Liver (tissue), 9 donors: ENCODE measurements around the gene ATP2B2. TPM values are rescaled to one million over a fixed set of nuclear protein-coding genes. Genes with fewer than 3 reads are reported as not detected.

Experiments used
- DNase-seq: peaks from one replicate; pipeline ENCODE4 v3.0.0-alpha.2; 2017; ENCODE audit warnings: low spot score
- H3K27ac ChIP-seq, 2 donors: one replicate each; pipeline ENCODE4 v1.7.0; 2013; ENCODE audit warnings: inconsistent platforms in 2 of 2, low read length in 2 of 2, control low read depth in 1 of 2, low read depth in 1 of 2, mild to moderate bottlenecking in 1 of 2
- H3K27me3 ChIP-seq, 4 donors: one replicate each; pipeline versions ENCODE4 v1.6.1 to v1.7.0; 2013; ENCODE audit warnings: low read length in 3 of 4, inconsistent platforms in 1 of 4, mild to moderate bottlenecking in 1 of 4, moderate library complexity in 1 of 4; ENCODE audit not compliant: control insufficient read depth in 4 of 4, insufficient read depth in 4 of 4
- H3K36me3 ChIP-seq, 4 donors: one replicate each; pipeline versions ENCODE4 v1.6.1 to v1.7.0; 2013; ENCODE audit warnings: low read length in 3 of 4, mild to moderate bottlenecking in 3 of 4, low read depth in 1 of 4, moderate library complexity in 1 of 4; ENCODE audit not compliant: control insufficient read depth in 4 of 4, insufficient read depth in 3 of 4
- H3K4me1 ChIP-seq, 4 donors: one replicate each; pipeline versions ENCODE4 v1.6.1 to v1.7.0; 2013; ENCODE audit warnings: low read length in 3 of 4, mild to moderate bottlenecking in 3 of 4, moderate library complexity in 1 of 4; ENCODE audit not compliant: control insufficient read depth in 4 of 4, insufficient read depth in 4 of 4
- H3K4me3 ChIP-seq, 3 donors: one replicate each; pipeline versions ENCODE4 v1.6.1 to v1.7.0; 2013; ENCODE audit warnings: low read length in 3 of 3, control low read depth in 1 of 3, low read depth in 1 of 3, mild to moderate bottlenecking in 1 of 3
- H3K9ac ChIP-seq, 2 donors: one replicate each; pipeline ENCODE4 v1.7.0; 2013; ENCODE audit warnings: low read length in 2 of 2, mild to moderate bottlenecking in 2 of 2, moderate library complexity in 2 of 2, control low read depth in 1 of 2, low read depth in 1 of 2
- H3K9me3 ChIP-seq, 4 donors: one replicate each; pipeline versions ENCODE4 v1.6.1 to v1.7.0; 2013; ENCODE audit warnings: low read length in 3 of 4; ENCODE audit not compliant: control insufficient read depth in 4 of 4
- ATF3 ChIP-seq: IDR thresholded peaks from 2 replicates; pipeline ENCODE4 v1.6.1; 2016; ENCODE audit warnings: antibody characterized with exemption
- CTCF ChIP-seq: fragments of 150-350 bp; IDR thresholded peaks from 2 replicates; pipeline ENCODE4 v1.5.1; 2017; ENCODE audit warnings: improper control_type of control experiment, low read depth, low read length; ENCODE audit not compliant: missing input control
- EGR1 ChIP-seq, 2 donors: IDR thresholded peaks; 2 replicates each; pipeline ENCODE4 v1.6.1; 2016 to 2018; ENCODE audit warnings: antibody characterized with exemption in 2 of 2, low read depth in 2 of 2
- FOXA1 ChIP-seq: IDR thresholded peaks from 2 replicates; pipeline ENCODE4 v1.6.1; 2016; ENCODE audit warnings: antibody characterized with exemption
- FOXA2 ChIP-seq: IDR thresholded peaks from 2 replicates; pipeline ENCODE4 v1.6.1; 2016; ENCODE audit warnings: antibody characterized with exemption
- GABPA ChIP-seq, 2 donors: IDR thresholded peaks in 1 of 2; conservative IDR thresholded peaks in 1 of 2; 2 replicates each; pipeline ENCODE4 v1.6.1; 2016; ENCODE audit warnings: antibody characterized with exemption in 2 of 2, mild to moderate bottlenecking in 1 of 2, moderate library complexity in 1 of 2
- HNF4A ChIP-seq, 2 donors: conservative IDR thresholded peaks; 2 replicates each; pipeline ENCODE4 v1.6.1; 2016; ENCODE audit warnings: antibody characterized with exemption in 2 of 2, mild to moderate bottlenecking in 2 of 2
- JUND ChIP-seq, 2 donors: IDR thresholded peaks; 2 replicates each; pipeline ENCODE4 v1.6.1; 2016; ENCODE audit warnings: antibody characterized with exemption in 2 of 2
- MAX ChIP-seq: IDR thresholded peaks from 2 replicates; pipeline ENCODE4 v1.6.1; 2016; ENCODE audit warnings: antibody characterized with exemption
- RAD21 ChIP-seq, 2 donors: IDR thresholded peaks; 2 replicates each; pipeline ENCODE4 v1.6.1; 2016; ENCODE audit warnings: antibody characterized with exemption in 2 of 2, mild to moderate bottlenecking in 2 of 2
- REST ChIP-seq: IDR thresholded peaks from 2 replicates; pipeline ENCODE4 v1.6.1; 2016; ENCODE audit warnings: antibody characterized with exemption, mild to moderate bottlenecking
- RXRA ChIP-seq, 2 donors: IDR thresholded peaks; 2 replicates each; pipeline ENCODE4 v1.6.1; 2017 to 2018; ENCODE audit warnings: antibody characterized with exemption in 2 of 2, mild to moderate bottlenecking in 1 of 2
- SP1 ChIP-seq: IDR thresholded peaks from 2 replicates; pipeline ENCODE4 v1.6.1; 2018; ENCODE audit warnings: antibody characterized with exemption, mild to moderate bottlenecking
- TAF1 ChIP-seq: conservative IDR thresholded peaks from 2 replicates; pipeline ENCODE4 v1.6.1; 2016; ENCODE audit warnings: antibody characterized with exemption, mild to moderate bottlenecking
- ZBTB33 ChIP-seq: IDR thresholded peaks from 2 replicates; pipeline ENCODE4 v1.6.1; 2016; ENCODE audit warnings: antibody characterized with exemption
- WGBS: extraction: QIAGEN DNeasy Blood & Tissue Kit; methylation state at CpG from one replicate; pipeline ENCODE4 v1.1.7; 2013; 5-methylcytosine and 5-hydroxymethylcytosine counted together
- polyA plus RNA-seq, 2 donors: library from polyadenylated mRNA; stranded (reverse) in 1 of 2; unstranded in 1 of 2; fragments of 200-250 nt in 1 of 2; fragments of >200 nt in 1 of 2; fragmentation: Nextera tagmentation in 1 of 2; extraction: Ambion mirVana in 1 of 2; gene quantifications; one replicate each; pipeline versions ENCODE4 v1.2.1 to v1.2.3, GENCODE V29; 2013 to 2015
- total RNA-seq, 2 donors: library from RNA; depleted of rRNA; stranded (reverse); fragments of >200 nt; gene quantifications; one replicate each; pipeline ENCODE4 v1.2.3, GENCODE V29; 2014
- donor health status: healthy.
- donor health status: healthy.
- donor health status: healthy.
- donor health status: healthy.
- donor health status: healthy.

Gene ATP2B2
- total and polyA plus RNA-seq, 4 donors: 10.4 to 27.8 (median 20.7) TPM

GRCh38 chr3:10380906-10381305, 124.5 kb downstream of the ATP2B2 start:
- no peak for TF ChIP-seq GABPA (IDR thresholded peaks at IDR 0.05 in 1 of 2, conservative IDR thresholded peaks at IDR 0.05 in 1 of 2)
- no peak for TF ChIP-seq JUND (IDR thresholded peaks at IDR 0.05)
- no peak for TF ChIP-seq TAF1
- no peak for TF ChIP-seq RAD21 (IDR thresholded peaks at IDR 0.05)
- no peak for TF ChIP-seq REST
- TF ChIP-seq HNF4A (conservative IDR thresholded peaks at IDR 0.05): no peak
- TF ChIP-seq CTCF: no peak
- no peak for TF ChIP-seq FOXA1
- no peak for TF ChIP-seq MAX
- TF ChIP-seq EGR1 (IDR thresholded peaks at IDR 0.05; ENCODE audit: low read depth in 2 of 2): no peak
- TF ChIP-seq ATF3: no peak
- no peak for TF ChIP-seq RXRA (IDR thresholded peaks at IDR 0.05)
- TF ChIP-seq FOXA2: no peak
- Histone ChIP-seq H3K27me3 (no peaks in the 10 kb centered on the region), H3K9ac (no peak overlapping the region), H3K36me3 (peaks cover 2 to 51% (median 12%) of the 10 kb centered on the region in 4 donors), H3K27ac (no peak overlapping the region), H3K9me3 (no peaks in the 10 kb centered on the region), H3K4me3 (no peak overlapping the region), H3K4me1 (no peaks in the 10 kb centered on the region)
- 81% methylated on average over 3 of the region's 3 CpGs for WGBS
- DNase-seq: no peak

GRCh38 chr3:10379961-10380360, 125.4 kb downstream of the ATP2B2 start:
- H3K9me3 ChIP-seq: no peaks in the 10 kb centered on the region
- no peak overlapping the region for H3K9ac ChIP-seq
- WGBS: 90% methylated on average over 7 of the region's 7 CpGs
- TF ChIP-seq RXRA (IDR thresholded peaks at IDR 0.05) (no peak), HNF4A (conservative IDR thresholded peaks at IDR 0.05) (no peak), ZBTB33 (no peak), REST (no peak), SP1 (no peak)
- peaks cover 2 to 58% (median 13%) of the 10 kb centered on the region in 4 donors for H3K36me3 ChIP-seq
- H3K27ac ChIP-seq: no peak overlapping the region
- no peak overlapping the region for H3K4me3 ChIP-seq
- H3K27me3 ChIP-seq: no peaks in the 10 kb centered on the region
- H3K4me1 ChIP-seq: no peaks in the 10 kb centered on the region
- DNase-seq: no peak
